ENCODE results near the gene PODXL.

The PODXL gene

GRCh38 chr7:131489196-131489595, 67.2 kb downstream of the PODXL start:
- H2AFZ ChIP-seq (ENCODE audit: low read length, unreplicated experiment) = no peak overlapping the region
- no peaks in the 10 kb centered on the region for H3K79me2 ChIP-seq (ENCODE audit: control insufficient read depth, insufficient read depth, low read length, unreplicated experiment)
- no peak overlapping the region for H3K27ac ChIP-seq (ENCODE audit: low read depth, low read length)
- H3K36me3 ChIP-seq (ENCODE audit: insufficient read depth, low read length) = peaks cover 3% of the 10 kb centered on the region; the same call in 1 of the 2 replicates
- H3K4me1 ChIP-seq (ENCODE audit: control insufficient read depth, insufficient read depth, low read length, unreplicated experiment) = peaks cover 14% of the 10 kb centered on the region
- no peak overlapping the region for H3K4me3 ChIP-seq (ENCODE audit: low read depth, low read length)
- H3K27me3 ChIP-seq (ENCODE audit: insufficient read depth, low read length) = no peaks in the 10 kb centered on the region

- H3K27me3 ChIP-seq (ENCODE audit: insufficient read depth, low read length) = no peaks in the 10 kb centered on the region
- H3K79me2 ChIP-seq (ENCODE audit: control insufficient read depth, insufficient read depth, low read length, unreplicated experiment) = no peaks in the 10 kb centered on the region
- H3K4me3 ChIP-seq (ENCODE audit: low read depth, low read length) = no peak overlapping the region
- H3K36me3 ChIP-seq (ENCODE audit: insufficient read depth, low read length) = peaks cover 3% of the 10 kb centered on the region; the same call in 1 of the 2 replicates
- no peak overlapping the region for H2AFZ ChIP-seq (ENCODE audit: low read length, unreplicated experiment)
- H3K27ac ChIP-seq (ENCODE audit: low read depth, low read length) = no peak overlapping the region
- H3K4me1 ChIP-seq (ENCODE audit: control insufficient read depth, insufficient read depth, low read length, unreplicated experiment) = peaks cover 14% of the 10 kb centered on the region
Observed at GRCh38 chr7:131488361-131488760, 68.1 kb downstream of the PODXL start.

GRCh38 chr7:131487217-131487616, 69.2 kb downstream of the PODXL start:
- no peaks in the 10 kb centered on the region for H3K79me2 ChIP-seq (ENCODE audit: control insufficient read depth, insufficient read depth, low read length, unreplicated experiment)
- H3K27me3 ChIP-seq (ENCODE audit: insufficient read depth, low read length) = no peaks in the 10 kb centered on the region
- no peak overlapping the region for H3K4me3 ChIP-seq (ENCODE audit: low read depth, low read length)
- no peak overlapping the region for H3K27ac ChIP-seq (ENCODE audit: low read depth, low read length)
- H2AFZ ChIP-seq (ENCODE audit: low read length, unreplicated experiment) = no peak overlapping the region
- peaks cover 5% of the 10 kb centered on the region for H3K4me1 ChIP-seq (ENCODE audit: control insufficient read depth, insufficient read depth, low read length, unreplicated experiment)
- H3K36me3 ChIP-seq (ENCODE audit: insufficient read depth, low read length) = peaks cover 3% of the 10 kb centered on the region; the same call in 1 of the 2 replicates

- Histone ChIP-seq H2AFZ (ENCODE audit: low read length, unreplicated experiment) (no peak overlapping the region), H3K4me1 (ENCODE audit: control insufficient read depth, insufficient read depth, low read length, unreplicated experiment) (peaks cover under 1% of the 10 kb centered on the region), H3K36me3 (ENCODE audit: insufficient read depth, low read length) (peaks cover 3% of the 10 kb centered on the region; the same call in 1 of the 2 replicates), H3K27me3 (ENCODE audit: insufficient read depth, low read length) (no peaks in the 10 kb centered on the region), H3K79me2 (ENCODE audit: control insufficient read depth, insufficient read depth, low read length, unreplicated experiment) (no peaks in the 10 kb centered on the region), H3K4me3 (ENCODE audit: low read depth, low read length) (no peak overlapping the region), H3K27ac (ENCODE audit: low read depth, low read length) (no peak overlapping the region)
Observed at GRCh38 chr7:131486346-131486745, 70.1 kb downstream of the PODXL start.

- Histone ChIP-seq H3K4me3 (ENCODE audit: low read depth, low read length) (no peak overlapping the region), H3K27ac (ENCODE audit: low read depth, low read length) (no peak overlapping the region), H3K36me3 (ENCODE audit: insufficient read depth, low read length) (peaks cover 3% of the 10 kb centered on the region; the same call in 1 of the 2 replicates), H3K27me3 (ENCODE audit: insufficient read depth, low read length) (no peaks in the 10 kb centered on the region), H3K4me1 (ENCODE audit: control insufficient read depth, insufficient read depth, low read length, unreplicated experiment) (peaks cover 15% of the 10 kb centered on the region), H3K79me2 (ENCODE audit: control insufficient read depth, insufficient read depth, low read length, unreplicated experiment) (no peaks in the 10 kb centered on the region), H2AFZ (ENCODE audit: low read length, unreplicated experiment) (no peak overlapping the region)
Observed at GRCh38 chr7:131483586-131483985, 72.8 kb downstream of the PODXL start.

- Histone ChIP-seq H3K4me3 (ENCODE audit: low read depth, low read length) (no peak overlapping the region), H3K27me3 (ENCODE audit: insufficient read depth, low read length) (no peaks in the 10 kb centered on the region), H3K79me2 (ENCODE audit: control insufficient read depth, insufficient read depth, low read length, unreplicated experiment) (no peaks in the 10 kb centered on the region), H3K27ac (ENCODE audit: low read depth, low read length) (no peak overlapping the region), H2AFZ (ENCODE audit: low read length, unreplicated experiment) (no peak overlapping the region), H3K4me1 (ENCODE audit: control insufficient read depth, insufficient read depth, low read length, unreplicated experiment) (peaks cover 15% of the 10 kb centered on the region), H3K36me3 (ENCODE audit: insufficient read depth, low read length) (peaks cover 3% of the 10 kb centered on the region; the same call in 1 of the 2 replicates)
Observed at GRCh38 chr7:131482800-131483199, 73.6 kb downstream of the PODXL start.

GRCh38 chr7:131480384-131481315, 75.8 kb downstream of the PODXL start:
- peaks cover 3% of the 10 kb centered on the region; the same call in 1 of the 2 replicates for H3K36me3 ChIP-seq (ENCODE audit: insufficient read depth, low read length)
- H3K4me3 ChIP-seq (ENCODE audit: low read depth, low read length) = peak overlapping the region; percentile 27; the same call in 1 of the 2 replicates
- H2AFZ ChIP-seq (ENCODE audit: low read length, unreplicated experiment) = no peak overlapping the region
- H3K27ac ChIP-seq (ENCODE audit: low read depth, low read length) = peak overlapping the region; percentile 14; the same call in 1 of the 2 replicates
- peaks cover 15% of the 10 kb centered on the region for H3K4me1 ChIP-seq (ENCODE audit: control insufficient read depth, insufficient read depth, low read length, unreplicated experiment)
- no peaks in the 10 kb centered on the region for H3K27me3 ChIP-seq (ENCODE audit: insufficient read depth, low read length)
- no peaks in the 10 kb centered on the region for H3K79me2 ChIP-seq (ENCODE audit: control insufficient read depth, insufficient read depth, low read length, unreplicated experiment)

- H3K4me3 ChIP-seq (ENCODE audit: low read depth, low read length) = no peak overlapping the region
- H3K4me1 ChIP-seq (ENCODE audit: control insufficient read depth, insufficient read depth, low read length, unreplicated experiment) = peaks cover 15% of the 10 kb centered on the region
- no peak overlapping the region for H2AFZ ChIP-seq (ENCODE audit: low read length, unreplicated experiment)
- no peaks in the 10 kb centered on the region for H3K79me2 ChIP-seq (ENCODE audit: control insufficient read depth, insufficient read depth, low read length, unreplicated experiment)
- peaks cover 17% of the 10 kb centered on the region for H3K36me3 ChIP-seq (ENCODE audit: insufficient read depth, low read length)
- H3K27me3 ChIP-seq (ENCODE audit: insufficient read depth, low read length) = no peaks in the 10 kb centered on the region
- H3K27ac ChIP-seq (ENCODE audit: low read depth, low read length) = no peak overlapping the region
Observed at GRCh38 chr7:131476740-131477139, 79.7 kb downstream of the PODXL start.

GRCh38 chr7:131471250-131472004, 85.0 kb downstream of the PODXL start:
- H3K79me2 ChIP-seq (ENCODE audit: control insufficient read depth, insufficient read depth, low read length, unreplicated experiment) = no peaks in the 10 kb centered on the region
- H3K4me3 ChIP-seq (ENCODE audit: low read depth, low read length) = no peak overlapping the region
- H3K27me3 ChIP-seq (ENCODE audit: insufficient read depth, low read length) = no peaks in the 10 kb centered on the region
- no peak overlapping the region for H3K27ac ChIP-seq (ENCODE audit: low read depth, low read length)
- H2AFZ ChIP-seq (ENCODE audit: low read length, unreplicated experiment) = no peak overlapping the region
- H3K36me3 ChIP-seq (ENCODE audit: insufficient read depth, low read length) = peaks cover 27% of the 10 kb centered on the region
- no peaks in the 10 kb centered on the region for H3K4me1 ChIP-seq (ENCODE audit: control insufficient read depth, insufficient read depth, low read length, unreplicated experiment)

- H3K27ac ChIP-seq (ENCODE audit: low read depth, low read length) = no peak overlapping the region
- H3K79me2 ChIP-seq (ENCODE audit: control insufficient read depth, insufficient read depth, low read length, unreplicated experiment) = no peaks in the 10 kb centered on the region
- no peak overlapping the region for H3K4me3 ChIP-seq (ENCODE audit: low read depth, low read length)
- H3K36me3 ChIP-seq (ENCODE audit: insufficient read depth, low read length) = peaks cover 35% of the 10 kb centered on the region
- H3K4me1 ChIP-seq (ENCODE audit: control insufficient read depth, insufficient read depth, low read length, unreplicated experiment) = no peaks in the 10 kb centered on the region
- H3K27me3 ChIP-seq (ENCODE audit: insufficient read depth, low read length) = no peaks in the 10 kb centered on the region
- H2AFZ ChIP-seq (ENCODE audit: low read length, unreplicated experiment) = no peak overlapping the region
Observed at GRCh38 chr7:131467788-131468187, 88.6 kb downstream of the PODXL start.
